Liver (tissue), 9 donors: Measurements from ENCODE around the gene FCRL2. TPM values are rescaled to one million over a fixed set of nuclear protein-coding genes. Genes with fewer than 3 reads are reported as not detected.

Experiments
- DNase-seq: peaks from one replicate; pipeline ENCODE4 v3.0.0-alpha.2; 2017; ENCODE audit warnings: low spot score
- H3K27ac ChIP-seq, 2 donors: one replicate each; pipeline ENCODE4 v1.7.0; 2013; ENCODE audit warnings: inconsistent platforms in 2 of 2, low read length in 2 of 2, control low read depth in 1 of 2, low read depth in 1 of 2, mild to moderate bottlenecking in 1 of 2
- H3K27me3 ChIP-seq, 4 donors: one replicate each; pipeline versions ENCODE4 v1.6.1 to v1.7.0; 2013; ENCODE audit warnings: low read length in 3 of 4, inconsistent platforms in 1 of 4, mild to moderate bottlenecking in 1 of 4, moderate library complexity in 1 of 4; ENCODE audit not compliant: control insufficient read depth in 4 of 4, insufficient read depth in 4 of 4
- H3K36me3 ChIP-seq, 4 donors: one replicate each; pipeline versions ENCODE4 v1.6.1 to v1.7.0; 2013; ENCODE audit warnings: low read length in 3 of 4, mild to moderate bottlenecking in 3 of 4, low read depth in 1 of 4, moderate library complexity in 1 of 4; ENCODE audit not compliant: control insufficient read depth in 4 of 4, insufficient read depth in 3 of 4
- H3K4me1 ChIP-seq, 4 donors: one replicate each; pipeline versions ENCODE4 v1.6.1 to v1.7.0; 2013; ENCODE audit warnings: low read length in 3 of 4, mild to moderate bottlenecking in 3 of 4, moderate library complexity in 1 of 4; ENCODE audit not compliant: control insufficient read depth in 4 of 4, insufficient read depth in 4 of 4
- H3K4me3 ChIP-seq, 3 donors: one replicate each; pipeline versions ENCODE4 v1.6.1 to v1.7.0; 2013; ENCODE audit warnings: low read length in 3 of 3, control low read depth in 1 of 3, low read depth in 1 of 3, mild to moderate bottlenecking in 1 of 3
- H3K9ac ChIP-seq, 2 donors: one replicate each; pipeline ENCODE4 v1.7.0; 2013; ENCODE audit warnings: low read length in 2 of 2, mild to moderate bottlenecking in 2 of 2, moderate library complexity in 2 of 2, control low read depth in 1 of 2, low read depth in 1 of 2
- H3K9me3 ChIP-seq, 4 donors: one replicate each; pipeline versions ENCODE4 v1.6.1 to v1.7.0; 2013; ENCODE audit warnings: low read length in 3 of 4; ENCODE audit not compliant: control insufficient read depth in 4 of 4
- ATF3 ChIP-seq: IDR thresholded peaks from 2 replicates; pipeline ENCODE4 v1.6.1; 2016; ENCODE audit warnings: antibody characterized with exemption
- CTCF ChIP-seq: fragments of 150-350 bp; IDR thresholded peaks from 2 replicates; pipeline ENCODE4 v1.5.1; 2017; ENCODE audit warnings: improper control_type of control experiment, low read depth, low read length; ENCODE audit not compliant: missing input control
- EGR1 ChIP-seq, 2 donors: IDR thresholded peaks; 2 replicates each; pipeline ENCODE4 v1.6.1; 2016 to 2018; ENCODE audit warnings: antibody characterized with exemption in 2 of 2, low read depth in 2 of 2
- FOXA1 ChIP-seq: IDR thresholded peaks from 2 replicates; pipeline ENCODE4 v1.6.1; 2016; ENCODE audit warnings: antibody characterized with exemption
- GABPA ChIP-seq, 2 donors: IDR thresholded peaks in 1 of 2; conservative IDR thresholded peaks in 1 of 2; 2 replicates each; pipeline ENCODE4 v1.6.1; 2016; ENCODE audit warnings: antibody characterized with exemption in 2 of 2, mild to moderate bottlenecking in 1 of 2, moderate library complexity in 1 of 2
- HNF4A ChIP-seq, 2 donors: conservative IDR thresholded peaks; 2 replicates each; pipeline ENCODE4 v1.6.1; 2016; ENCODE audit warnings: antibody characterized with exemption in 2 of 2, mild to moderate bottlenecking in 2 of 2
- JUND ChIP-seq, 2 donors: IDR thresholded peaks; 2 replicates each; pipeline ENCODE4 v1.6.1; 2016; ENCODE audit warnings: antibody characterized with exemption in 2 of 2
- MAX ChIP-seq: IDR thresholded peaks from 2 replicates; pipeline ENCODE4 v1.6.1; 2016; ENCODE audit warnings: antibody characterized with exemption
- NR2F2 ChIP-seq: IDR thresholded peaks from 2 replicates; pipeline ENCODE4 v1.6.1; 2016; ENCODE audit warnings: antibody characterized with exemption
- RAD21 ChIP-seq, 2 donors: IDR thresholded peaks; 2 replicates each; pipeline ENCODE4 v1.6.1; 2016; ENCODE audit warnings: antibody characterized with exemption in 2 of 2, mild to moderate bottlenecking in 2 of 2
- REST ChIP-seq: IDR thresholded peaks from 2 replicates; pipeline ENCODE4 v1.6.1; 2016; ENCODE audit warnings: antibody characterized with exemption, mild to moderate bottlenecking
- RXRA ChIP-seq, 2 donors: IDR thresholded peaks; 2 replicates each; pipeline ENCODE4 v1.6.1; 2017 to 2018; ENCODE audit warnings: antibody characterized with exemption in 2 of 2, mild to moderate bottlenecking in 1 of 2
- SP1 ChIP-seq: IDR thresholded peaks from 2 replicates; pipeline ENCODE4 v1.6.1; 2018; ENCODE audit warnings: antibody characterized with exemption, mild to moderate bottlenecking
- TAF1 ChIP-seq: conservative IDR thresholded peaks from 2 replicates; pipeline ENCODE4 v1.6.1; 2016; ENCODE audit warnings: antibody characterized with exemption, mild to moderate bottlenecking
- YY1 ChIP-seq: IDR thresholded peaks from 2 replicates; pipeline ENCODE4 v1.6.1; 2016; ENCODE audit warnings: antibody characterized with exemption, mild to moderate bottlenecking
- ZBTB33 ChIP-seq: IDR thresholded peaks from 2 replicates; pipeline ENCODE4 v1.6.1; 2016; ENCODE audit warnings: antibody characterized with exemption
- WGBS: extraction: QIAGEN DNeasy Blood & Tissue Kit; methylation state at CpG from one replicate; pipeline ENCODE4 v1.1.7; 2013; 5-methylcytosine and 5-hydroxymethylcytosine counted together
- polyA plus RNA-seq, 2 donors: library from polyadenylated mRNA; stranded (reverse) in 1 of 2; unstranded in 1 of 2; fragments of 200-250 nt in 1 of 2; fragments of >200 nt in 1 of 2; fragmentation: Nextera tagmentation in 1 of 2; extraction: Ambion mirVana in 1 of 2; gene quantifications; one replicate each; pipeline versions ENCODE4 v1.2.1 to v1.2.3, GENCODE V29; 2013 to 2015
- total RNA-seq, 2 donors: library from RNA; depleted of rRNA; stranded (reverse); fragments of >200 nt; gene quantifications; one replicate each; pipeline ENCODE4 v1.2.3, GENCODE V29; 2014
- donor health status: healthy.
- donor health status: healthy.
- donor health status: healthy.
- donor health status: healthy.
- donor health status: healthy.

FCRL2 gene
- total and polyA plus RNA-seq, 4 donors = 0.08 to 0.43 (median 0.23) TPM; not detected in 1

- 68% methylated on average over 4 of the region's 4 CpGs for WGBS
- H3K4me3 ChIP-seq = no peak overlapping the region
These were observed 79.0 kb downstream of the FCRL2 start for GRCh38 chr1:157697781-157698569.

GRCh38 chr1:157696966-157697628 lies 79.8 kb downstream of the FCRL2 start:
- Histone ChIP-seq H3K27ac (no peak overlapping the region), H3K9ac (no peak overlapping the region), H3K4me3 (no peak overlapping the region), H3K9me3 (no peaks in the 10 kb centered on the region), H3K27me3 (peaks cover 0 to 1% (median 0%) of the 10 kb centered on the region in 4 donors), H3K36me3 (no peaks in the 10 kb centered on the region), H3K4me1 (no peaks in the 10 kb centered on the region)
- 45% methylated on average over 4 of the region's 4 CpGs for WGBS
- DNase-seq = no peak
- TF ChIP-seq REST (no peak), ATF3 (no peak), EGR1 (IDR thresholded peaks at IDR 0.05; ENCODE audit: low read depth in 2 of 2) (no peak), RAD21 (IDR thresholded peaks at IDR 0.05) (no peak), SP1 (no peak), JUND (IDR thresholded peaks at IDR 0.05) (no peak), MAX (no peak), CTCF (no peak), YY1 (no peak), TAF1 (no peak), FOXA1 (no peak), HNF4A (conservative IDR thresholded peaks at IDR 0.05) (no peak), RXRA (IDR thresholded peaks at IDR 0.05) (no peak), ZBTB33 (no peak)

More at GRCh38 chr1:157697781-157698569, 79.0 kb downstream of the FCRL2 start:
- Histone ChIP-seq H3K9ac (no peak overlapping the region), H3K4me1 (no peaks in the 10 kb centered on the region), H3K9me3 (no peaks in the 10 kb centered on the region), H3K27ac (no peak overlapping the region), H3K27me3 (peaks cover 0 to 4% (median 0%) of the 10 kb centered on the region in 4 donors), H3K36me3 (no peaks in the 10 kb centered on the region)
- no peak for TF ChIP-seq JUND (IDR thresholded peaks at IDR 0.05)
- TF ChIP-seq HNF4A (conservative IDR thresholded peaks at IDR 0.05) = no peak
- no peak for TF ChIP-seq ZBTB33
- no peak for TF ChIP-seq EGR1 (IDR thresholded peaks at IDR 0.05; ENCODE audit: low read depth in 2 of 2)
- TF ChIP-seq YY1 = no peak
- no peak for TF ChIP-seq SP1
- TF ChIP-seq MAX = no peak
- no peak for TF ChIP-seq RXRA (IDR thresholded peaks at IDR 0.05)
- no peak for TF ChIP-seq GABPA (IDR thresholded peaks at IDR 0.05 in 1 of 2, conservative IDR thresholded peaks at IDR 0.05 in 1 of 2)
- no peak for TF ChIP-seq NR2F2
- DNase-seq = no peak
